DND-41 (cell line): ENCODE measurements around the gene CLEC19A.

Source experiments
- CTCF ChIP-seq: IDR thresholded peaks from 2 replicates; pipeline ENCODE4 v1.5.1; 2012; ENCODE audit warnings: borderline replicate concordance, low read length, moderate library complexity, mild to moderate bottlenecking; ENCODE audit not compliant: poor library complexity, severe bottlenecking; ENCODE audit errors: extremely low read depth
- EZH2 ChIP-seq: IDR thresholded peaks from 3 replicates; pipeline ENCODE4 v1.6.1; 2012; ENCODE audit warnings: borderline replicate concordance, low read depth, mild to moderate bottlenecking, moderate library complexity, low read length, inconsistent platforms; ENCODE audit not compliant: severe bottlenecking

- TF ChIP-seq CTCF (no peak), EZH2 (no peak)
Measured at GRCh38 chr16:19264123-19264673, 21.3 kb upstream of the CLEC19A start.
